ENCODE data around the gene CNRIP1. TPM values are rescaled to one million over a fixed set of nuclear protein-coding genes. Genes with fewer than 3 reads are reported as not detected.
A peak's percentile ranks its signal among the peaks of the same experiment; 100 is the strongest.

Gene CNRIP1
- total and polyA plus RNA-seq, 2 donors from 2014 or later: 8.7 to 14.1 TPM

DNA sequence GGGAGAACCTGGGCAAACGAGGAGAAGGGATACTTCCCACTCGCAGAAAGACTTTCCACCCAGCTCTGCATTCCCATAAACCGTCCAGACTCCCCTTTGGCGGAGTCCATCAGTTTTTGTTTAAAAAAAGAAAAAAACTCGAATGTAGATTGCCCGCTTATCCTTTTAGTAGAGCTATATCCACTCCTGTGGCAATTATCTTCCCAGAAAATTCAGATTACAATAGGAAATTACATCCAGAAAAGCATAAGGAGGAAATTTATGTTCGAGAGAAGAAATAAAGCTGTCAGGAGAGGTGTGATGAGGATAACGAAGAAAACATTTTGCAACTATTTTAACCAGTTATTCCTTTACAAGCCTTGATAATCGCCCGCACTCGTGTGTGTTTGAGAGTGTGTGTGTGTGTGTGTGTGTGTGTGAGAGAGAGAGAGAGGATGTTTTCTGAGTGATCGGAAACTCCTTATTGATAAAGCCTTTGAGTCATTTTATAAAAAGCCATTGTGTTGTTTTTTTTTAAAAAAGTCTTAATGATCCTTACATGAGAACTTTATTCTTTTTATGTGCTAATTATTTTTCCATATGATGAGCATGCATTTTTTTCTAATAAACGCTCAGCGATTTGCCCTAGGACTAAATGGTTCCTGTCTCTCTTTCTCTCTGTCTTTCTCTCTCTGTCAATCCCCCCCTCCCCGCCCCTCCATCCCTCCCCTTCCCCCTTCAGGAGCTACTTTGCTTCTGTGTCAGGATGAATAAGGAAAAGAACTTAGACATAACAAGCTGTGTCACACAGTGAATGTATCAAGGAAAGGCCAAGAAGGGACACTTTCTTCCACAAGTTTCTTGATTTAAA is 66.3 kb downstream of the CNRIP1 start:
- DNase-seq: peak in 2 of 5 donors; percentile 18 to 43
- intact Hi-C loops (cut with DNase I): no loop called here

DNA sequence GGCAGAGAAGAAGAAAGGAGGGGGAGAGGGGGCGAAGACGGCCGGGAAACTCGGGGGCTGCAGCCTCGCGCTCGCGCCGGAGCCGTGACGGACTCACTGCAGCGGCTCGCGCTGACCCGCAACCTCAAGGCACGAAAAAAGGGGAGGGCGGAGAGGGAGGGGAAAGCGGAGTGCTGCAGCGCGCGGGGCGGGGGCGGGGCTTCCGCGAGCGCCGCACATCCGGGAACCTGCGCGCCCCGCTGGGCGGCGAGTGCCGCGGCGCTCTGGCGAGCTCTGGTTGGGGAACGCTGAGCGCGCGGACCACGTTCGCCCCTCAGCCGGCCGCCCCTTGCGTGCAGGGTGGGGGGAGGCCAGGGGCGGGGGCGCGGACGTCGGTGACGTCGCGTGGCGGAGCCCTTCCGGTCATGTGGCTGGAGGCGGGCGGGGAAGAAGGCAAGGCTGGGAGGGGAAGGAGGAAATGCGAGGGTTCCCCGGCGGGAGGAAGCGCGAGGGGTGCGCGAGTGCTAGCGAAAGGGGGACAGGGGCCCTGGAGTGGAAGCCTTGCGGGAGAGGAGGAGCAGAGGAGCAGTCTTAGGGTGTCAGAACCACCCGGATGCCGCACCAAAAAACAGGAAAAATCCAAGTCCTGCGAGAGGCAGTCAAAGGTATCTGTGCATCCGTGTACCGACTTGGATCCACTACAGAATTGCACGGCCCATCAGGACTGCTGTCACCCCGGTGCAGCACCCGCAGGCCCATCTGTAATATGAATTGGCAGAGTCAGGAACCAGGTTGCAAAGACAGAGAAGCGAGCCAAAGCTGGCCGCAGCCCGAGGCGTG is 67.1 kb downstream of the CNRIP1 start, which contains the start of gene PPP3R1:
PPP3R1 (minus strand) TSS at position 133 of the 819 bp plus-strand sequence. CDS start 405 bp downstream, outside the sequence.
- H3K27ac ChIP-seq (ENCODE audit: low read depth in 2 of 2, low read length in 2 of 2): peak within 1 kb of the TSS; percentile 95 to 98
- H3K36me3 ChIP-seq (ENCODE audit: control insufficient read depth in 2 of 3, insufficient read depth in 3 of 3, low read length in 3 of 3): no peaks in the 10 kb centered on the region
- TF ChIP-seq, protein P1, sequence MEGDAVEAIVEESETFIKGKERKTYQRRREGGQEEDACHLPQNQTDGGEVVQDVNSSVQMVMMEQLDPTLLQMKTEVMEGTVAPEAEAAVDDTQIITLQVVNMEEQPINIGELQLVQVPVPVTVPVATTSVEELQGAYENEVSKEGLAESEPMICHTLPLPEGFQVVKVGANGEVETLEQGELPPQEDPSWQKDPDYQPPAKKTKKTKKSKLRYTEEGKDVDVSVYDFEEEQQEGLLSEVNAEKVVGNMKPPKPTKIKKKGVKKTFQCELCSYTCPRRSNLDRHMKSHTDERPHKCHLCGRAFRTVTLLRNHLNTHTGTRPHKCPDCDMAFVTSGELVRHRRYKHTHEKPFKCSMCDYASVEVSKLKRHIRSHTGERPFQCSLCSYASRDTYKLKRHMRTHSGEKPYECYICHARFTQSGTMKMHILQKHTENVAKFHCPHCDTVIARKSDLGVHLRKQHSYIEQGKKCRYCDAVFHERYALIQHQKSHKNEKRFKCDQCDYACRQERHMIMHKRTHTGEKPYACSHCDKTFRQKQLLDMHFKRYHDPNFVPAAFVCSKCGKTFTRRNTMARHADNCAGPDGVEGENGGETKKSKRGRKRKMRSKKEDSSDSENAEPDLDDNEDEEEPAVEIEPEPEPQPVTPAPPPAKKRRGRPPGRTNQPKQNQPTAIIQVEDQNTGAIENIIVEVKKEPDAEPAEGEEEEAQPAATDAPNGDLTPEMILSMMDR (IDR thresholded peaks at IDR 0.05; ENCODE audit: borderline replicate concordance, extremely low read depth, insufficient read depth): no peak
- peak within 1 kb of the TSS; percentile 93 to 94 (median 93) for H3K9ac ChIP-seq (ENCODE audit: low read length in 3 of 3)
- DNase-seq (peak; percentile 96 to 99 (median 98)), FAIRE-seq (no peak)
- intact Hi-C loops (cut with DNase I): no loop called here
- peaks cover 0 to 13% (median 11%) of the 10 kb centered on the region in 3 donors for H3K4me1 ChIP-seq (ENCODE audit: control insufficient read depth in 2 of 3, insufficient read depth in 2 of 3, low read depth in 1 of 3, low read length in 3 of 3)
- no peaks in the 10 kb centered on the region for H3K9me3 ChIP-seq (ENCODE audit: control insufficient read depth in 2 of 3, insufficient read depth in 1 of 3, low read length in 3 of 3)
- peak within 1 kb of the TSS; percentile 94 to 100 (median 97) for H3K4me3 ChIP-seq (ENCODE audit: low read length in 3 of 3)
- no peaks in the 10 kb centered on the region for H3K27me3 ChIP-seq (ENCODE audit: control insufficient read depth, insufficient read depth, low read length)

More for the DNA sequence above, 66.3 kb downstream of the CNRIP1 start:
- Histone ChIP-seq H3K36me3 (ENCODE audit: control insufficient read depth in 2 of 3, insufficient read depth in 3 of 3, low read length in 3 of 3) (no peaks in the 10 kb centered on the region), H3K27ac (ENCODE audit: low read depth in 2 of 2, low read length in 2 of 2) (peak overlapping the region; percentile 91 to 98), H3K27me3 (ENCODE audit: control insufficient read depth, insufficient read depth, low read length) (no peaks in the 10 kb centered on the region), H3K4me3 (ENCODE audit: low read length in 3 of 3) (peak overlapping the region; percentile 94 to 100 (median 97)), H3K4me1 (ENCODE audit: control insufficient read depth in 2 of 3, insufficient read depth in 2 of 3, low read depth in 1 of 3, low read length in 3 of 3) (peaks cover 0 to 9% (median 8%) of the 10 kb centered on the region in 3 donors), H3K9me3 (ENCODE audit: control insufficient read depth in 2 of 3, insufficient read depth in 1 of 3, low read length in 3 of 3) (no peaks in the 10 kb centered on the region), H3K9ac (ENCODE audit: low read length in 3 of 3) (peak overlapping the region; percentile 93 to 94 (median 93))
- FAIRE-seq: no peak
- TF ChIP-seq, protein P1 (IDR thresholded peaks at IDR 0.05; ENCODE audit: borderline replicate concordance, extremely low read depth, insufficient read depth): no peak

DNA sequence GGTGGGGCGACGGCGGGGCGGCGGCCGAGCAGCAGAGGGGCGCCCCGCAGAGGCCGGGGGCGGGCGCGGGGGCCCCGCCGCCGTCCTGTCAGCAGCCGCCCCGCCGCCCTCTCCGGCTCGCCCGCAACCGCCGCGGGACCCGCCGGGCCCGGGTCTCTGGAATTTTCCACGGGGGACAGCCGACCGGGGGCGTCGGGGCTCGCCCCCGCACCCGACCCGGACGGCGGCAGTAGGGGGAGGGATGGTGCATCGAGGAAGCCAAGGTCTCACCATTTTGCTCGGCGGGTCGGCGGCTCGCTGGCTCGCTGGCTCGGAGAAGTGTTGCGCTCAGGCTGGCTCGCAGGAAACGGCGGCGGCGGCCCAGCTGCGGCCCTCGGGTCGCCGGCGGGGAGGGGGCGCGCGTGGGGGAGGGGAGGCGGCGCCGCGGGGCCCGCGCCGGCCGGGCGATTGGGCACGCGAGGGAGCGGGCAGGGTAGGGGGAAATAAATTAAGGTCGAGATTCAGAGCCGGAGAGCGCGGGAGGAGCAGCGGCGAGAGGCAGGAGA is 67.8 kb downstream of the CNRIP1 start:
- no peaks in the 10 kb centered on the region for H3K36me3 ChIP-seq (ENCODE audit: control insufficient read depth in 2 of 3, insufficient read depth in 3 of 3, low read length in 3 of 3)
- TF ChIP-seq, protein P1 (IDR thresholded peaks at IDR 0.05; ENCODE audit: borderline replicate concordance, extremely low read depth, insufficient read depth): no peak
- peak overlapping the region; percentile 59 to 97 (median 90) for H3K4me3 ChIP-seq (ENCODE audit: low read length in 3 of 3)
- intact Hi-C loops (cut with DNase I): no loop called here
- H3K9ac ChIP-seq (ENCODE audit: low read length in 3 of 3): peak overlapping the region in 2 of 3 donors; percentile 47 to 49
- H3K27ac ChIP-seq (ENCODE audit: low read depth in 2 of 2, low read length in 2 of 2): peak overlapping the region; percentile 95 to 98
- H3K9me3 ChIP-seq (ENCODE audit: control insufficient read depth in 2 of 3, insufficient read depth in 1 of 3, low read length in 3 of 3): no peaks in the 10 kb centered on the region
- no peaks in the 10 kb centered on the region for H3K27me3 ChIP-seq (ENCODE audit: control insufficient read depth, insufficient read depth, low read length)
- peaks cover 0 to 14% (median 13%) of the 10 kb centered on the region in 3 donors for H3K4me1 ChIP-seq (ENCODE audit: control insufficient read depth in 2 of 3, insufficient read depth in 2 of 3, low read depth in 1 of 3, low read length in 3 of 3)
- no peak for FAIRE-seq
- DNase-seq: peak in 2 of 5 donors; percentile 51 to 86
